Esophagus muscularis mucosa (tissue), 4 donors: ENCODE data around the gene POLR3E. TPM values are rescaled to one million over a fixed set of nuclear protein-coding genes. Genes with fewer than 3 reads are reported as not detected.

Experiments used
- DNase-seq: peaks from one replicate; pipeline ENCODE4 v3.0.0-alpha.2; 2017; ENCODE audit errors: extremely low spot score
- H3K27ac ChIP-seq, 4 donors: fragments of 200-600 bp; sonication (generic); replicated peaks in 1 of 4; 1 replicate in 3 of 4; 2 replicates in 1 of 4; pipeline ENCODE4 v1.5.1; 2016 to 2019; ENCODE audit warnings: mild to moderate bottlenecking in 1 of 4
- H3K27me3 ChIP-seq, 4 donors: fragments of 200-600 bp; sonication (generic); one replicate each; pipeline versions ENCODE4 v1.5.1 to v1.6.0; 2016 to 2019
- H3K36me3 ChIP-seq, 4 donors: fragments of 200-600 bp; sonication (generic); one replicate each; pipeline ENCODE4 v1.5.1; 2016 to 2019
- H3K4me1 ChIP-seq, 4 donors: fragments of 200-600 bp; sonication (generic); one replicate each; pipeline ENCODE4 v1.5.1; 2016 to 2019
- H3K4me3 ChIP-seq, 4 donors: fragments of 200-600 bp; sonication (generic); 1 replicate in 2 of 4; 2 replicates in 2 of 4; pipeline ENCODE4 v1.5.1; 2016 to 2019; ENCODE audit warnings: mild to moderate bottlenecking in 4 of 4, moderate library complexity in 1 of 4
- H3K9me3 ChIP-seq, 4 donors: fragments of 200-600 bp; sonication (generic); 1 replicate in 3 of 4; 2 replicates in 1 of 4; pipeline ENCODE4 v1.5.1; 2016 to 2019
- CTCF ChIP-seq, 3 experiments: fragments of 200-600 bp in 2 of 3; fragments of 450-650 bp in 1 of 3; sonication (generic) in 2 of 3; IDR thresholded peaks; one replicate each; pipeline ENCODE4 v1.5.1; 2017 to 2019; ENCODE audit warnings: antibody characterized with exemption in 3 of 3, mild to moderate bottlenecking in 2 of 3, moderate library complexity in 1 of 3
- EP300 ChIP-seq: sonication (generic); formaldehyde crosslinking; IDR thresholded peaks from one replicate; pipeline ENCODE4 v1.6.1; 2017; ENCODE audit warnings: antibody characterized with exemption
- POLR2A ChIP-seq: fragments of 450-650 bp; IDR thresholded peaks from one replicate; pipeline ENCODE4 v1.6.1; 2017; ENCODE audit warnings: antibody characterized with exemption, moderate library complexity, mild to moderate bottlenecking, low read depth
- POLR2AphosphoS5 ChIP-seq, 2 donors: sonication (generic); formaldehyde crosslinking; IDR thresholded peaks; one replicate each; pipeline ENCODE4 v1.6.1; 2017; ENCODE audit warnings: antibody characterized with exemption in 2 of 2
- WGBS: methylation state at CpG from one replicate; pipeline ENCODE4 v1.1.5; 2018; 5-methylcytosine and 5-hydroxymethylcytosine counted together
- intact Hi-C: fragments of 100-400 bp; cut with DNase I; formaldehyde crosslinking; loops from one replicate; pipeline ENCODE4 v1.15.1; 2023
- total RNA-seq, 4 donors: library from RNA; depleted of rRNA; stranded (reverse); fragments of >200 nt; gene quantifications; one replicate each; pipeline versions ENCODE4 v1.1.0 to v1.2.1, GENCODE V29; 2016

POLR3E gene
- total RNA-seq, 4 donors from 2014 or later = 39.9 to 50.7 (median 49.0) TPM

GRCh38 chr16:22274916-22275315 lies 22.3 kb upstream of the POLR3E start:
- no peak overlapping the region for H3K27ac ChIP-seq
- H3K4me1 ChIP-seq = no peaks in the 10 kb centered on the region
- DNase-seq = no peak
- H3K36me3 ChIP-seq = peaks cover 44 to 99% (median 87%) of the 10 kb centered on the region in 4 donors
- no peak for TF ChIP-seq POLR2A
- TF ChIP-seq CTCF (IDR thresholded peaks at IDR 0.05) = no peak
- TF ChIP-seq EP300 = no peak
- intact Hi-C loops = no loop called here
- H3K9me3 ChIP-seq = no peaks in the 10 kb centered on the region
- 100% methylated on average over 1 of the region's 1 CpG for WGBS
- no peaks in the 10 kb centered on the region for H3K27me3 ChIP-seq
- no peak overlapping the region for H3K4me3 ChIP-seq

GRCh38 chr16:22278441-22279230 lies 18.6 kb upstream of the POLR3E start:
- intact Hi-C loops = no loop called here
- no peaks in the 10 kb centered on the region for H3K27me3 ChIP-seq

GRCh38 chr16:22282254-22282892 lies 14.8 kb upstream of the POLR3E start:
- TF ChIP-seq CTCF (IDR thresholded peaks at IDR 0.05) = no peak
- no peak for TF ChIP-seq POLR2A
- TF ChIP-seq EP300 = no peak
- no peak for TF ChIP-seq POLR2AphosphoS5 (IDR thresholded peaks at IDR 0.05)
- no peaks in the 10 kb centered on the region for H3K4me1 ChIP-seq
- WGBS = 87% methylated on average over 5 of the region's 5 CpGs
- no peaks in the 10 kb centered on the region for H3K9me3 ChIP-seq
- H3K27me3 ChIP-seq = no peaks in the 10 kb centered on the region
- H3K36me3 ChIP-seq = peaks cover 36 to 82% (median 75%) of the 10 kb centered on the region in 4 donors
- intact Hi-C loops = no loop called here
- H3K27ac ChIP-seq = no peak overlapping the region
- no peak for DNase-seq
- H3K4me3 ChIP-seq = no peak overlapping the region

More at GRCh38 chr16:22278441-22279230, 18.6 kb upstream of the POLR3E start:
- Histone ChIP-seq H3K27ac (no peak overlapping the region), H3K4me3 (no peak overlapping the region), H3K9me3 (no peaks in the 10 kb centered on the region), H3K36me3 (peaks cover 43 to 96% (median 93%) of the 10 kb centered on the region in 4 donors), H3K4me1 (no peaks in the 10 kb centered on the region)
- DNase-seq = no peak
- no peak for TF ChIP-seq EP300
- no peak for TF ChIP-seq POLR2A
- no peak for TF ChIP-seq POLR2AphosphoS5 (IDR thresholded peaks at IDR 0.05)
- no peak for TF ChIP-seq CTCF (IDR thresholded peaks at IDR 0.05)
- WGBS = 85% methylated on average over 14 of the region's 16 CpGs

GRCh38 chr16:22284637-22285036 lies 12.6 kb upstream of the POLR3E start:
- no peak for DNase-seq
- H3K4me1 ChIP-seq = no peaks in the 10 kb centered on the region
- H3K9me3 ChIP-seq = no peaks in the 10 kb centered on the region
- H3K27ac ChIP-seq = no peak overlapping the region
- H3K4me3 ChIP-seq = no peak overlapping the region
- 83% methylated on average over 9 of the region's 9 CpGs for WGBS
- TF ChIP-seq POLR2A (no peak), POLR2AphosphoS5 (IDR thresholded peaks at IDR 0.05) (no peak), CTCF (IDR thresholded peaks at IDR 0.05) (no peak), EP300 (no peak)
- peaks cover 25 to 61% (median 54%) of the 10 kb centered on the region in 4 donors for H3K36me3 ChIP-seq
- no peaks in the 10 kb centered on the region for H3K27me3 ChIP-seq
- intact Hi-C loops = no loop called here
